NAMALWA (cell line): ENCODE data around the gene ZFP64.
"Not testable (repeated sequence)": the region's sequence is repeated elsewhere in the genome, so short reads cannot be mapped to it uniquely, and the experiment has no call there.

ENCODE experiments used
- DNase-seq: peaks from one replicate; pipeline ENCODE4 v3.0.0-alpha.2; 2015; ENCODE audit warnings: low spot score

ZFP64 gene

GRCh38 chr20:52191132-52191915 lies at the start of gene ZFP64:
Gene ZFP64 (minus strand): TSS chr20:52191779. CDS start chr20:52191636, 143 bp downstream.
- DNase-seq: peak; percentile 75

- DNase-seq: no peak
Observed at GRCh38 chr20:52240802-52241201, 49.2 kb upstream of the ZFP64 start.

GRCh38 chr20:52239102-52239501 lies 47.5 kb upstream of the ZFP64 start:
- DNase-seq: no peak

GRCh38 chr20:52236292-52236691 lies 44.7 kb upstream of the ZFP64 start:
- no peak for DNase-seq

GRCh38 chr20:52235129-52235528 lies 43.5 kb upstream of the ZFP64 start:
- no peak for DNase-seq

- no peak for DNase-seq
Observed at GRCh38 chr20:52234302-52235045, 42.9 kb upstream of the ZFP64 start.

GRCh38 chr20:52231230-52231746 lies 39.7 kb upstream of the ZFP64 start:
- DNase-seq: no peak

GRCh38 chr20:52230409-52230808 lies 38.8 kb upstream of the ZFP64 start:
- DNase-seq: no peak

- DNase-seq: not testable (repeated sequence)
Observed at GRCh38 chr20:52229346-52229745, 37.8 kb upstream of the ZFP64 start.

GRCh38 chr20:52226370-52226769 lies 34.8 kb upstream of the ZFP64 start:
- DNase-seq: no peak

GRCh38 chr20:52224920-52225319 lies 33.3 kb upstream of the ZFP64 start:
- no peak for DNase-seq

- not testable (repeated sequence) for DNase-seq
Observed at GRCh38 chr20:52221362-52221761, 29.8 kb upstream of the ZFP64 start.

GRCh38 chr20:52220891-52221290 lies 29.3 kb upstream of the ZFP64 start:
- not testable (repeated sequence) for DNase-seq

GRCh38 chr20:52219441-52219840 lies 27.9 kb upstream of the ZFP64 start:
- peak; percentile 15 for DNase-seq

GRCh38 chr20:52217689-52218395 lies 26.3 kb upstream of the ZFP64 start:
- DNase-seq: no peak

GRCh38 chr20:52213995-52214394 lies 22.4 kb upstream of the ZFP64 start:
- no peak for DNase-seq

GRCh38 chr20:52212943-52213342 lies 21.4 kb upstream of the ZFP64 start:
- DNase-seq: no peak

GRCh38 chr20:52210037-52210990 lies 18.7 kb upstream of the ZFP64 start:
- DNase-seq: no peak

- DNase-seq: no peak
Observed at GRCh38 chr20:52209154-52209571, 17.6 kb upstream of the ZFP64 start.

GRCh38 chr20:52207020-52207810 lies 15.6 kb upstream of the ZFP64 start:
- no peak for DNase-seq
